GM19455 (cell line): ENCODE results near the gene SULT1C3.

Experiments used
- ATAC-seq: cut with Tn5 transposase; IDR thresholded peaks from one replicate; pipeline ENCODE4 v1.9.1; 2021; ENCODE audit not compliant: unreplicated experiment

SULT1C3 gene

DNA sequence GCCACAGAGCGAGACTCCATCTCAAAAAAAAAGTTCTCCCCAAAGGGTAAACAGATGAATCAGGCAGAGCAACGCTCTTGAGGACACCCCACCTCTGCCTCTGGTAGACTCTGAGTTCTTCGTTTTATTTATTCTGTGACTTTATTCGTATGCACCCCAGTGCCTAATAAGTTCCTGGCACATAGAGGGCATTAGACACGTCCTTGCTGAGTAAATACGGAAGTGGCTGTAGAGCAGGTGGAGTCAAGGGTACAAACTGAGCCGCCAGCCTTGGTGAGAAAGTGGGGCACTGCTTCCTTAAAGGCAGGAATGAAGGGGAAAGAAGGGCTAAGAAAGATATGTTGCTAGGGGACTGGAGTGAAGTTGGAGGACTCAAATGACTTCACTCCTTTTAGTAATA is 61.8 kb downstream of the SULT1C3 start:
- no peak for ATAC-seq

GRCh38 chr2:108304975-108305374 is 65.2 kb downstream of the SULT1C3 start:
- ATAC-seq: no peak

GRCh38 chr2:108305901-108306300 is 66.1 kb downstream of the SULT1C3 start:
- no peak for ATAC-seq

- no peak for ATAC-seq
Measured at GRCh38 chr2:108309903-108310302, 70.1 kb downstream of the SULT1C3 start.
